Stimulated activated memory B cell treated with anti-CD40 and anti-IgM and Interleukin-4, amounts not matched to agents 10 μg/mL and 1 μg/mL and 100 μg/mL, for 72 hours (primary cell): ENCODE results near the gene ANKLE2.
"Not testable (repeated sequence)": the region's sequence is repeated elsewhere in the genome, so short reads cannot be mapped to it uniquely, and the experiment has no call there.

Experiments
- ATAC-seq: fragments of 150-1000 bp; cut with Tn5 transposase; 2 replicates; pipeline ENCODE4 v1.10.0; 2021
- H3K27ac Mint-ChIP-seq: one replicate; pipeline ENCODE4 v1.8.0; 2022; ENCODE audit warnings: mild to moderate bottlenecking, mixed read lengths
- H3K27me3 Mint-ChIP-seq: one replicate; pipeline ENCODE4 v1.8.0; 2022; ENCODE audit warnings: mixed read lengths
- H3K36me3 Mint-ChIP-seq: one replicate; pipeline ENCODE4 v1.8.0; 2022; ENCODE audit warnings: mixed read lengths
- H3K4me1 Mint-ChIP-seq: one replicate; pipeline ENCODE4 v1.8.0; 2022; ENCODE audit warnings: mixed read lengths
- H3K4me3 Mint-ChIP-seq: one replicate; pipeline ENCODE4 v1.8.0; 2022; ENCODE audit warnings: mild to moderate bottlenecking, moderate library complexity, mixed read lengths
- H3K9me3 Mint-ChIP-seq: one replicate; pipeline ENCODE4 v1.8.0; 2022; ENCODE audit warnings: mixed read lengths

ANKLE2 gene

DNA sequence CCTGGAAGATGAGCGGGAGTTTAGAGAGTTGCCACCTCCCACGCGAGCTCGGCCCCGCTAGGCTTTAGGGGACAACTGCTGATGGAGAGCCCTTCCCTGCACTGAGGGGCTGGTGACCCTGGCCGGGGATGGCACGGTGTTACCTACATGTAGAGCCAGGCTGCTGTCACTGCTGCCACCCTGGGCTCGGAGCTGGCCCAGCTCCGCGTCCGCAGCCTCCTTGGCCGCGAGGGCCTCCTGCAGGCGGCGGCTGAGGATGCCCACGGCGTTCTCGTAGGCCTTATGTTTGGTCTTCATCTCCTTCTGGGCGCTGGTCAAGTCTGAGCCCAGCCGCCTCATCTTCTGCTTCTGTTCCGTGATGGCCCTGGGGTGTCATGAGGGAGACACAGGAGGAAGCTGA lies 24.6 kb upstream of the ANKLE2 start:
- Mint-ChIP-seq H3K9me3 (no peaks in the 10 kb centered on the region), H3K27ac (no peak overlapping the region), H3K27me3 (no peaks in the 10 kb centered on the region), H3K4me3 (no peak overlapping the region), H3K4me1 (peaks cover 1% of the 10 kb centered on the region), H3K36me3 (peaks cover 67% of the 10 kb centered on the region)
- no peak for ATAC-seq

DNA sequence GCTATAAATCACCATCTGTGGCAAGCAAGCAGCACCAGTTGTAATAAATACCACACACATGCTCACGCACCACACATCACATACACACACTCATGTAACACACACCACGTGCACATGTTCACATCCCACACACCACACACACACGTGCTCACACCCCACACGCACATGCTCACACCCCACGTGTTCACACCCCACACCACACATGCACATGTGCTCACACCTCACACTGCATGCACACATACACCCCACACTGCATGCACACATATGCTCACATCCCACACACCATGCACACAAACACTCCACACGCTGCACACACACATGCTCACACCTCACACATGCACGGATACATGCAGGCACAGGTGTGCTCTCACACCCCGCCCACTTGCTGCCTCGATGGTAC lies 22.9 kb upstream of the ANKLE2 start:
- H3K27me3 Mint-ChIP-seq = no peaks in the 10 kb centered on the region
- peaks cover 5% of the 10 kb centered on the region for H3K4me1 Mint-ChIP-seq
- peaks cover 72% of the 10 kb centered on the region for H3K36me3 Mint-ChIP-seq
- H3K4me3 Mint-ChIP-seq = no peak overlapping the region
- no peak overlapping the region for H3K27ac Mint-ChIP-seq
- H3K9me3 Mint-ChIP-seq = no peaks in the 10 kb centered on the region
- ATAC-seq = no peak

DNA sequence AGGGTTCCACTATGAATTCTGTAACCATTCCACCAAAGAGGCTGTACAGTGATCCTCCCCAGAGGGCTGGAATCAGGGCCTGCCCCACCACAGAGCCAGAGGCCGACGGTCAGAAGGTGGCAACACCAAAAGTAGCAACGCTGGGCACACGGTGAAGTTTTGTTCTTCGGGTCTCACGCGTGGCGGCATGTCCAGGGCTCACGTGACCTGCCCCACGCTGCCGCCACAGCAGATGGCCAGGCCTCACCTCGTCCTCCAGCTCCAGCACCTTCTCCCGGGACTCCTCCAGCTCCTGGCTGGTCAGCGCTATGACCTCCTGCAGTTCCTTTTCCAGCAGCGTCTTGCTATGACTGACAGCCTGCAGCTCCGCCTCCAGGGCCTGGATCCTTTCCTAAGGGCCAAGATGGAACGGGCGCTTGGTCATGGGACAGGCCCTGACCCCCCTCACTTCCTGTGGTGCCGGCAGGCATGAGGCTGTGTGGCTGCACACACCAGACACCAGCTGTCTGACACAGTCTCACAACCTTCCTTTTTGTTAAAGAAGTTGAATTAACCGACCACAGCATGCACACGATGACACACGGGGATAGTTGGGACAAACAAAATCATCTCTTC lies 22.4 kb upstream of the ANKLE2 start:
- Mint-ChIP-seq H3K27ac (no peak overlapping the region), H3K27me3 (no peaks in the 10 kb centered on the region), H3K4me1 (peaks cover 6% of the 10 kb centered on the region), H3K36me3 (peaks cover 70% of the 10 kb centered on the region), H3K9me3 (no peaks in the 10 kb centered on the region), H3K4me3 (no peak overlapping the region)
- ATAC-seq = no peak

DNA sequence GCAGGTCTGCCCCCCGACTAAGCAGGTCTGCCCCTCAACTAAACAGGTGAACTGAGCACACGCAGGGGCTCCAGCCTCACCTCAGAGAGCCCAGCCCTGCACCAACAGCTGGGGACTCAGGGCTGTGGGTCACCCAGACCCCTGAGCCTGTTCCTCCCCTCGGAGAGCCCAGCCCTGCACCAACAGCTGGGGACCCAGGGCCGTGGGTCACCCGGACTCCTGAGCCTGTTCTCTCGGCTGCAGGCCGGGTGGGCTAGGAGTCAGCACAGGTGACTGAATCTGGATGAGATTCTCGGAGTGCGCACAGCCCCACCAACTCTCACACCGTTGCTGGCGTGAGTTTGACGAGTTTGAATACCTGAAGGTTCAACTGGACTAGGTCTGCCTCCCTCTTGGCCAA lies 20.3 kb upstream of the ANKLE2 start:
- H3K4me3 Mint-ChIP-seq = no peak overlapping the region
- peaks cover 6% of the 10 kb centered on the region for H3K4me1 Mint-ChIP-seq
- no peak for ATAC-seq
- H3K9me3 Mint-ChIP-seq = no peaks in the 10 kb centered on the region
- peaks cover 65% of the 10 kb centered on the region for H3K36me3 Mint-ChIP-seq
- H3K27me3 Mint-ChIP-seq = no peaks in the 10 kb centered on the region
- H3K27ac Mint-ChIP-seq = no peak overlapping the region

DNA sequence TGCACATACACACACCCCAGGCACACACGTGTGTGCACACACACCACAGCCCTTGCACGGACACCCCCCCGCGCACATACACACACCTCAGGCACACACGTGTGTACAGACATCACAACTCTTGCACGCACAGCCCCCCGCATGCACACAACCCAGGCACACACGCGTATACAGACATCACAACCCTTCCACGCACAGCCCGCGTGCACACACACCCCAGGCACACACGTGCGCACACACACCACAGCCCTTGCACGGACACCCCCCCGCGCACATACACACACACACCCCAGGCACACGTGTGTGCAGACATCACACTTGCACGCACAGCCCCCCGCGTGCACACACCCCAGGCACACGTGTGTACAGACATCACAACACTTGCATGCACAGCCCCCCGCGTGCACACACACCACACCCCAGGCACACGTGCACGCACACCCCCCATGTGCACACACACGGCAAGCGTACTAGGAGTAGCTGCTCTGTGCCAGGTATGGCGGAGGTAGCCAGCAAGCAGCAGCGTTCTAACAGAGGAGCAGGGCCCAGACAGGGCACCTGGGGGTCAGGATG lies 18.2 kb upstream of the ANKLE2 start:
- H3K4me3 Mint-ChIP-seq = no peak overlapping the region
- peaks cover 7% of the 10 kb centered on the region for H3K4me1 Mint-ChIP-seq
- ATAC-seq = peak; percentile 16
- H3K27ac Mint-ChIP-seq = peak overlapping the region; percentile 4
- H3K27me3 Mint-ChIP-seq = no peaks in the 10 kb centered on the region
- no peaks in the 10 kb centered on the region for H3K9me3 Mint-ChIP-seq
- H3K36me3 Mint-ChIP-seq = peaks cover 60% of the 10 kb centered on the region

DNA sequence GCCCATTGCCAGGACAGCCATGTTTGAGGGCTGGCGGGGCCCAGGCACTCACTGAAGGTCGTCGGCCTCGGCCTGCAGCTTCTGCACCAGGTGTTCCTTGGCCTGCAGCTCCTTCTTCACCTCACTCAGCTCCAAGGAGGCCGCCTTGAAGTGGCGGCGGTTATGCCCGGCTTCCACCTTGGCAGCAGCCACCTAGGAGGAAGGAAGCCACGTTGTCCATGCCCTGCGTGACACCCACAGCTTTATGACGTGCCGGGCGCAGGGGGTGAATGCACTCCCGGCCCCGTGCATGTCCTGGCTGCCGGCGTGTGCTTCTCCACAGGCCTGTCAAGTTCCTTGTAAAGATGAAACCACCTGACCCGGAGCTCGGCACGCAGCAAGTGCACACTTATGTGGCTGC lies 16.0 kb upstream of the ANKLE2 start:
- Mint-ChIP-seq H3K27me3 (no peaks in the 10 kb centered on the region), H3K27ac (no peak overlapping the region), H3K36me3 (peaks cover 69% of the 10 kb centered on the region), H3K9me3 (no peaks in the 10 kb centered on the region), H3K4me1 (peaks cover 19% of the 10 kb centered on the region), H3K4me3 (no peak overlapping the region)
- ATAC-seq = no peak

DNA sequence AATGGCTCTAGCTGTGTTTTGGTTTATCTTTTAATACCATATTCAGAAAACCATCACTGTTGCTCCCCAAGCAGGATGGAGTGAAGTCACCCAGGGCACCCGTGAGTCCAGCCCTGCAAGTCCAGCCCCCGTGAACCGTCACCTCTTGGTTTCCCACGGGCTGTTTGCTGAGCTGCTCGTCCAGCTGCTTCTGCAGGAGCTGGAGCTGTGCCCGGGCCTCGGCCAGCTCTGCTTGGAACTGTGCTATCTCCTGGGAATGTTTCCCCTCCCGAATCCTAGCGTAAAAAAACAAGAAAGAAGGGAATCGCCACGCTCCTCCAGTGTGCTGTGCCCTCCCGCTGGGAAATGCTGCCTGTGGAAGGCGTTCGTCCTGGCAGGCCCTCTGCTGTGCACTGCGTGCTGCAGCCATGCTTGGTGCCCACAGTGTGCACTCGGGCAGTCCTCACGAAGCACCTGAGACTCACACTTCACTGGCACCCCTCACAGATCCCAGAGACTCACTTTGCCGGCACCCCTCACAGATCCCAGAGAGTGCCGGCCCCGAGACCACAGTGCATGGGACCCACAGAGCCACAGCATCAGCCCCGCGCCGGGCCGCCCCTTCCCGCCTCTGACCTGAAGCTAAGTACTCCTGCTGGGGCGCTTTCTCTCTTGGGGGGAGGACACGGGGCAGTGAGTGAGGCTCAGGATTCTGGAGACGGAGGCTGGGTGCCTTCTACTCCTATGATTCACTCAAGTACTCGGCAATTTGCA lies 15.4 kb upstream of the ANKLE2 start:
- no peaks in the 10 kb centered on the region for H3K9me3 Mint-ChIP-seq
- peaks cover 70% of the 10 kb centered on the region for H3K36me3 Mint-ChIP-seq
- ATAC-seq = no peak
- no peaks in the 10 kb centered on the region for H3K27me3 Mint-ChIP-seq
- H3K27ac Mint-ChIP-seq = peak overlapping the region; percentile 80
- H3K4me1 Mint-ChIP-seq = peaks cover 25% of the 10 kb centered on the region
- H3K4me3 Mint-ChIP-seq = no peak overlapping the region

DNA sequence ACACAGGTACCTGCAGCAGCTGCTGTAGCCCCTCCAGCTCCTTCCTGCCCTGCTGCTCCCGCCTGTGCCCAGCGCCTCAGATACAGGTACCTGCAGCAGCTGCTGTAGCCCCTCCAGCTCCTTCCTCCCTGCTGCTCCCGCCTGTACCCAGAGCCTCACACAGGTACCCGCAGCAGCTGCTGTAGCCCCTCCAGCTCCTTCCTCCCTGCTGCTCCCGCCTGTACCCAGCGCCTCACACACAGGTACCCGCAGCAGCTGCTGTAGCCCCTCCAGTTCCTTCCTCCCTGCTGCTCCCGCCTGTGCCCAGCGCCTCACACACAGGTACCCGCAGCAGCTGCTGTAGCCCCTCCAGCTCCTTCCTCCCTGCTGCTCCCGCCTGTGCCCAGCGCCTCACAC lies 14.6 kb upstream of the ANKLE2 start:
- ATAC-seq, H3K4me3 Mint-ChIP-seq, H3K9me3 Mint-ChIP-seq, H3K27me3 Mint-ChIP-seq: not testable (repeated sequence)
- Mint-ChIP-seq H3K27ac (peak overlapping the region; percentile 80), H3K4me1 (peaks cover 33% of the 10 kb centered on the region), H3K36me3 (peaks cover 65% of the 10 kb centered on the region)

DNA sequence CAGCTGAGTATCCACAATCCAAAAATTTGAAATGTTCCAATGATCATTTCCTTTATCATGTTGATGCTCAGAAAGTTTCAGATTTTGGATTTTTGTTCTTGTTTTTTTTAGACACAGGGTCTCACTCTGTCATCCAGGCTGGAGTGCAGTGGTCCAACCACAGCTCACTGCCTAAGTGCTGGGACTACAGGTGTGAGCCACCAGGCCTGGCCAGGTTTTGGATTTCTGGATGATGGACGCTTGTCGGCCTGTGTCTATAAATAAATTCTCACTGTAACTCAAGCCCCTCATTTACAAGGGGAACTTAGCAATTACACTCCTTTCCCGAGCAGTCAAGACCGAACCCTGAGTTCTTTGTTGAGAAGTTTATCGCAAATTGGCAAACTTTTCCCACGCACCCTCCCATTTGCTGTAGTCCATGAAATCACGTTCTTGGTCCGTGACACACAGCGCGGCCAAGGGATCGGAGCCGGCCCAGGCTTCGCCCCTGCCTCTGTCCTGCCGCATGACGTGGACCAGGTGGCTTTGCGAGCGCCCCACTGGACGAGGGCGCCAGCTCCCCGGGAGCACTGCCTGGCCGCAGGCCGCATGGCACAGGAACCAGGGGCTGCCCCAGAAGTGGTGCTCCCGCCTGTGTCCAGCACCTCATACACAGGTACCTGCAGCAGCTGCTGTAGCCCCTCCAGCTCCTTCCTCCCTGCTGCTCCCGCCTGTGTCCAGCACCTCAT lies 14.0 kb upstream of the ANKLE2 start:
- ATAC-seq = no peak
- Mint-ChIP-seq H3K4me3 (no peak overlapping the region), H3K27me3 (no peaks in the 10 kb centered on the region), H3K4me1 (peaks cover 37% of the 10 kb centered on the region), H3K36me3 (peaks cover 59% of the 10 kb centered on the region), H3K27ac (peak overlapping the region; percentile 80), H3K9me3 (no peaks in the 10 kb centered on the region)

DNA sequence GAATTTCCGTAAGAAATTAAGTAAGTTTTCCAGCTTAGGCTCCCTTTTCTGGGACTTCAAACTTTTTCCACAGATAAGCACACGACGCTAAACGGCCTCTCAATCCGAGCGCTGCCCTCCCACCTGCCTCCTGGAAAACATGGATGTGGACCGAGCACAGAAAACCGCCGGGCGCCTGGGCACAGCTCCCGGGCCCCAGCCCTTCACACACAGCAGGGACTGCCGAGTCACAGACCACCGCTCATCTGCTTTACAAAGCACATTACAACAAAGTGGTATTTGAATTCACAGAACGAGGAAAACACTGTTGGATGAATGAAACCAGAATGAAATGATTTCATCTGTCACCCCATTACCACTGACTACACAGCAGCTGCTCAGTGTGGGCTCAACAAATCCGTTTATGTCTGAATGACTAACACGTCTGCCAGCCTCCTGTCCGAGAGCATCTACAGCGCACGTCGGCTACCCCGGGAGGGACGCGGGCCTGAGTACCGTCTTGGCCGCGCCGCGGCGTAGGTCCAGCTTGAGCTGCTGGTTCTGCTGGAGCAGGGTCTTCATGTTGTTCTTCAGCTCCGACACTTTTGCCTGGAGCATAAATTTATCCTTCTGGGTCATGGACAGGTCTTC lies 13.1 kb upstream of the ANKLE2 start:
- H3K4me3 Mint-ChIP-seq = no peak overlapping the region
- ATAC-seq = no peak
- H3K36me3 Mint-ChIP-seq = peaks cover 50% of the 10 kb centered on the region
- peak overlapping the region; percentile 97 for H3K27ac Mint-ChIP-seq
- peaks cover 41% of the 10 kb centered on the region for H3K4me1 Mint-ChIP-seq
- no peaks in the 10 kb centered on the region for H3K27me3 Mint-ChIP-seq
- H3K9me3 Mint-ChIP-seq = no peaks in the 10 kb centered on the region

DNA sequence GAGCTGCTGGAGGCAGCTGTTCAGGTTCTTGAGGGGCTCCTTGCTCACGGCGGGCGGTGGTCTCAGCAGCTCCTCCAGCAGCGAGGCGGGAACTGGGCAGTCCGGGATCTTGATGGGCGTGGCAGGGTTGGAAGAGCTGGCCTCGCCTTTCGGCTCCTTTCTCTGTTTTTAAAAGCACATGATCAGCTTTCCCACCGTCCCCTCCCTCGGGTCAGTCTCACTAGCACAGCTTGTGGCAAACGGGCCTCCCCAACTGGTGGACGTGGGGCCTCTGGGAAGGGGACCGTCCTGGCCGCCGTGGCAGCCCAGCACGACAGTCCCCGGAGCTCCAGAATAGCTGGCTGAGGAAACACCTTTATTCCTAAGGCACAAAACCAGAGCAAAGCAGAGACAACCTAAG lies 12.5 kb upstream of the ANKLE2 start:
- Mint-ChIP-seq H3K36me3 (peaks cover 50% of the 10 kb centered on the region), H3K4me1 (peaks cover 44% of the 10 kb centered on the region), H3K27ac (peak overlapping the region; percentile 97), H3K27me3 (no peaks in the 10 kb centered on the region), H3K4me3 (no peak overlapping the region), H3K9me3 (no peaks in the 10 kb centered on the region)
- ATAC-seq = no peak

DNA sequence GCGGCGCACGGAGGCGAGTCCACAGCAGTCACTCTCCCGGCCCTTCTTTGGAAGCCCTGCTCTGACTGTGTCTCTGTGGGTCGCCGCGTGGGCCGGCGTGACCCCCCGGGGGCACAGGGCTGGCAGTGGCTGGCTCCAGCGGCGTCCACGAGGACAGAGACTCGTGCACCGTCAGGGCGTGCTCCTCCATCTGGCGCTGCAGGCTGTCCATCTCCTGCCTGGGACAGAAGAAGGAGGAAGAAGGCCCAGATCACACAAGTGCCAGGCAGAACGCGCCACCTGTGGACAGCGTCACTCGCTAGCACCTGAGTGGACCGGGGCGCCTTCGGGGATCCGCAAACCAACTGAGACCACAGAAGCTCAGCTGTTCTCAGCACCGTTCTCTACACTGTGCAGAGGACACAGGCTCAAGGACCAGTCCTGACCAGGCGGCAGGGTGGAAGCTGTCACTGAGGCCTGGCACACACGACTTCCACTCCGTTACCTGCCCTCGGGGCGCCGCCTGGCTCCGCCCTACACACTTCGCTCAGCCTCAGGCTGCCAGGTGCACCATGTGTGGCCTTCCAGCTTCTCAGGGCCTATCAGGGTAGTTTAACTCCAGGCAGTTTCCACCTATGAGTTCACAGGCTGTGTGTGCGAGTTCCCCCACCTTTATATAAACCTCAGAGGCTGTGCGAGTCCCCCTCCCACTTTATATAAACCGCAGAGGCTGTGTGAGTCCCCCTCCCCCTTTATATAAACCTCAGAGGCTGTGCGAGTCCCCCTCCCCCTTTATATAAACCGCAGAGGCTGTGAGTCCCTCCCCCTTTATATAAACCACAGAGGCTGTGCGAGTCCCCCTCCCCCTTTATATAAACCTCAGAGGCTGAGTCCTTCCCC lies 11.7 kb upstream of the ANKLE2 start:
- no peaks in the 10 kb centered on the region for H3K9me3 Mint-ChIP-seq
- peak overlapping the region; percentile 48 for H3K4me3 Mint-ChIP-seq
- peaks cover 53% of the 10 kb centered on the region for H3K4me1 Mint-ChIP-seq
- no peaks in the 10 kb centered on the region for H3K27me3 Mint-ChIP-seq
- no peak for ATAC-seq
- peaks cover 58% of the 10 kb centered on the region for H3K36me3 Mint-ChIP-seq
- H3K27ac Mint-ChIP-seq = peak overlapping the region; percentile 97

DNA sequence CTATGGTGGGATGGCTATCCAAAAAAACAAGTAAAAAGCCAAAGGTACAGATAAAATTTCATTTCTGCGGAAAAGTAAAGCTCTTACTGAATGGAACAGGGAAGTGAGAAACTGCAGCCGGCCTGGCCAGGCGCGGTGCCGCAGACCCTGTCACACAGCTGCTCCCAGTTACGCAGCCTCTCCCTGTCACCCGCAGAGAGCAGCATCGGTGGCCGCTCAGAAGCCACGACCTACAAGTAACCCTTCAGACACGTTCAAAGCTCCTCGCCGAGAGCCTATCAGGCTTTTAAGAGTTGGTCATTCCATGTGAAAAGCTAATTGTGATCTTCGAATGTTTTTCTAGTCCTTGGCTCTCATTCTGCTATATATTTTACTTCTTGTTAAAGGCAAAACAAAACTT lies 11.0 kb upstream of the ANKLE2 start:
- H3K9me3 Mint-ChIP-seq = no peaks in the 10 kb centered on the region
- no peaks in the 10 kb centered on the region for H3K27me3 Mint-ChIP-seq
- ATAC-seq = peak; percentile 92
- peak overlapping the region; percentile 97 for H3K27ac Mint-ChIP-seq
- peaks cover 60% of the 10 kb centered on the region for H3K4me1 Mint-ChIP-seq
- H3K36me3 Mint-ChIP-seq = peaks cover 57% of the 10 kb centered on the region
- peak overlapping the region; percentile 48 for H3K4me3 Mint-ChIP-seq

DNA sequence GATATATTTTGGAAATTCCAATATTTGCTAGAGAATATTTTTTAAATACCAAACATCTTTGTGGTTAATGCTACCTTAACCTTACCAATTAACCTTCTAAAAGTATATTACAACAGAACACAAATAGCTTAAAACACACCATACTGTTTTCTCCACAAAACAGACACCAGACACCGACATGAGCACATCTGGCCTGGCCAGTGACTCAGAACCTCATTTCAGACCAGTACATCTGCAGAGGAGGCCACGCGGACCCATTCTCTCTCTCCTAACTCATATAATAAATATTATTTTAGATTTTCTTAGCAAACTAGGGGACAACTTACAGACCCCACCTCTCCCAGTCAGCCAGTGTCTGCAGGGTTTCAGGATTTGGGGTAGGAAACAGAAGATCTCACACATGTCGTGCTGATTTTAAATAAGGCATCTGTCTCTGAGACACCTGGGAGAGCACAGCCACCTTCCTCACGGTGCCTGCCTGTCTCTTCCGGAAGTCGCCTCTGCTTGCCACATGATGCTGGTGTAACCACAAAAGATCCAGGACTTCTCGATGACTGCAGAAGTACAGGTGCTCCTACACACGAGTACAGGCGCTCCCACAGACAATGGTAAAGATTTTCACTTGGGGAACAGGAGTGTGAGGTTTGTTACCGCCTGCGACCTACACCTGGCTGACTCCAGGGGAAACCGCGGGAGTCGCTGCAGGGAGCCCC lies 9.7 kb upstream of the ANKLE2 start:
- Mint-ChIP-seq H3K4me3 (peak overlapping the region; percentile 72), H3K9me3 (no peaks in the 10 kb centered on the region), H3K27me3 (no peaks in the 10 kb centered on the region), H3K27ac (peak overlapping the region; percentile 97), H3K4me1 (peaks cover 64% of the 10 kb centered on the region), H3K36me3 (peaks cover 50% of the 10 kb centered on the region)
- ATAC-seq = peak; percentile 72
